ENCODE results near the gene OSTC.

Gene OSTC

DNA sequence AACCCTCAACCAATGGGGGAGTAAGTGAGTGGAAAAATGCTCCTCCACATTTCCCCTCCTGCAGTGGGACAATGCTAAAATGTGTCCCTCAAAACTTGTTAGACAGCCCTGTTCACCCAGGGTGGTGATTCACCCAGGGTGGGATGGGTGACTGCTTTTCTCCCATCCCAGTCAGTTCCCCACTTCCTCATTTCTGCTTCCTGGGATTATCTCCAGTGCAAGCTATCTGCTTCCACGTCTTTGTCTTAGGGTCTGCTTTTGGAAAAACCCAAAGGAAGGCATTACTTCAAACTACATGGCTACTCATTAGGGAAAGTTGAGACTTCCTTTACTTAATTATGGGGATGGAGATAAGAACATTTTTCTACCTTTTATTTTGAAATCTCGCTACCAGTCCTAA, 67.0 kb downstream of the OSTC start:
- no peaks in the 10 kb centered on the region for H3K79me2 ChIP-seq (ENCODE audit: low read length)
- no peaks in the 10 kb centered on the region for H3K9me2 ChIP-seq (replicated peaks; ENCODE audit: insufficient read depth, low read length)
- no peaks in the 10 kb centered on the region for H4K20me1 ChIP-seq (ENCODE audit: insufficient read depth, low read length)
- H3K27ac ChIP-seq (ENCODE audit: low read length), result no peak overlapping the region
- no peaks in the 10 kb centered on the region for H3K4me1 ChIP-seq (ENCODE audit: low read length)
- H3K9me3 ChIP-seq (replicated peaks; ENCODE audit: insufficient read depth, low read length), result no peaks in the 10 kb centered on the region
- H3K36me3 ChIP-seq (replicated peaks; ENCODE audit: insufficient read depth, low read length), result no peaks in the 10 kb centered on the region
- H3K4me3 ChIP-seq (ENCODE audit: low read length), result no peak overlapping the region
- DNase-seq, result no peak
- no peak overlapping the region for H3K4me2 ChIP-seq (ENCODE audit: low read depth, low read length)
- H3K27me3 ChIP-seq (replicated peaks; ENCODE audit: insufficient read depth, low read length), result no peaks in the 10 kb centered on the region
- H3K9ac ChIP-seq (ENCODE audit: low read length), result no peak overlapping the region
- no peak overlapping the region for H2AFZ ChIP-seq (ENCODE audit: low read length)
- TF ChIP-seq EZH2phosphoT487 (IDR thresholded peaks at IDR 0.05; ENCODE audit: low read length) (no peak), EZH2 (optimal IDR thresholded peaks at IDR 0.05; ENCODE audit: low read depth, low read length) (no peak), CTCF (IDR thresholded peaks at IDR 0.05; ENCODE audit: low read length) (no peak)
- no peaks in the 10 kb centered on the region for H3F3A ChIP-seq (ENCODE audit: insufficient read depth, low read length)
